Measurements from ENCODE around the gene IL4.

IL4 gene

DNA sequence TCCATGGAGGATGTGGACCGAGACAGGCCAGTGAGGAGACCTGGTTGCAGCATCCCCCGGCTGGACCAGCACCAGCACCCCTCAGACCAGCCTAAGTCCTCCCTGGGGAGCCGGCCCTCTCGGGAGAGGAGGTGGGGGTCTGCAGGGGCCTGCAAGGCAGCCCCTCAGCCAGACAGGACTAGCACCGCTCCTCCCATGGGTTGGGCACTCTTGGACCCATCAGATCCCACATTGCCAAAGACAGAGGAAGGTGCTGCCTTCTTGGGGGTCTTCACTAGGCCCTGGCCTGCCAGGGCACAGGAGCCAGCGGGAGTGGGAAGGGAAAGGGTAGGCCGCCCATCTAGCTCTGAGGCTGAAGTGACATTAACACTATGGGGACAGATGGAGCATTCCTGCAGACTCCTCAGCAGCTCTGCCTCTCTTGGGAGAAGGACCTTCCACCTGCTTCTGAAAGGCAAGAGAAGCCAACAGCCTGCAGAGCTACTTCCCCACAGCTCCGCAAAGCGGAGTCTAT lies 9.0 kb upstream of the IL4 start:
- no peaks in the 10 kb centered on the region for H3K9me3 Mint-ChIP-seq
- peaks cover 49% of the 10 kb centered on the region for H3K4me1 Mint-ChIP-seq (ENCODE audit: low read depth)
- no peak overlapping the region for H3K4me3 Mint-ChIP-seq
- no peaks in the 10 kb centered on the region for H3K36me3 Mint-ChIP-seq (ENCODE audit: low read depth)
- H3K27ac Mint-ChIP-seq, result peak overlapping the region; percentile 14
- H3K27me3 Mint-ChIP-seq, result no peaks in the 10 kb centered on the region

DNA sequence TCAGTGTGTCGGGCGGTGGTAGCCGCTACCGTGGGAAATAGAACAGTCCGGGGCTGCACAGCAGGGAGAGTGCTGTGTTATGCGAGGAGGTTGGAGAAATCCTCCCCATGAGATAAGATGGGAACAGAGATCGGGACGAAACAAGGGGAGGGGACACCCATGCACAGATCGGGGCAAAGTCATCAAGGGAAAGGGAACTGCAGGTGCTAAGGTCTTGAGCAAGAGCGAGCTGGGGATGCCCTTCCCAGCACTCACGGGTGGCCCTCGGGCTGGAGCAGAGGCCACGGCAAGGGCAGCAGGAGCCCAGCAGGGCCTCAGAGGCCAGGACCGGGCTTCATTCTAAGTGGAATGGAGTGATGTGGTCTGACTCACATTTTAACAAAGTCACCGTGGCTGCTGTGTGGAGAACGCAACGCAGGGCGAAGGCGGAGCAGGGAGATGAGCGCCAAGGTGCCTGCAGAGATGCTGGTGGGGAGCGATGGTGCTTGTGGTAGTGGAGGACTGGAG lies 8.2 kb upstream of the IL4 start:
- Mint-ChIP-seq H3K4me1 (ENCODE audit: low read depth) (peaks cover 40% of the 10 kb centered on the region), H3K9me3 (no peaks in the 10 kb centered on the region), H3K36me3 (ENCODE audit: low read depth) (no peaks in the 10 kb centered on the region), H3K4me3 (no peak overlapping the region), H3K27me3 (no peaks in the 10 kb centered on the region), H3K27ac (no peak overlapping the region)

DNA sequence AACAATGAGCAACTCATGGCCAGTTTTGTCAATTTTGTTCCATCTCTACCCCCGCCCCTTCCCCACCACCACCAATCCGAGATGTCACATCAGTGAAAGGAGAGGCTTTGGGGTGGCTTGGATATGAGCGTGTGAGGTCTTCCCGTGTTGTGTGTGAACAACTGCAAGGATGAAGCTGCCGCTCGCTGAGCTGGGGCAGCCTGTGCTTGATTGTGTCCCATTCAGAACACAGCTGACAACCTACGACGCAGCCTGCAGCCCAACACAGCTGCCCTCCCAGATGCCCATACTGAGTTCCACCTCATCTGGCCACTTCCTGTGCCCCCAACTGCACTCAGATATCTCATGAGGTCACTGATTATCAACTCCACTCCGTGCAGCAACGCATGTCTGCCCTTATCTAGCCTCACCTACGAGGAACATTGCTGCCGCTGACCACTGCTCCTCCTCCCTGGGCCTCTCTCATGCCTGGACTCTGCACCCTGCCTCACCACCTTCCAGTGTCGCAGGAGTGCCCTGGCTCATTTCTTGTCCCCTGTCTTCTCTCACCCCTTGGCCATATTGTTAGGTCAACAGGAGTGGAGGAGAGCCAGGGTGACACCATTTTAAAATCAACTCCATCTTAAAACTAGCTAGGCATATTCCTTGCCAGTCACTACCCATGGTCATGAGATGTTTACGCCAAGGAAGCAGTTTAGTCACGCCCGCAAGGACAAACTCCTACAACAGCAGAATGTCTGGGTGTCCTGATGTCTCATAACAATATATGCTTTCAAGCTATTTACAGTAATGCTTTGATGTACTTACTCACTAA lies 7.3 kb upstream of the IL4 start:
- Mint-ChIP-seq H3K4me1 (ENCODE audit: low read depth) (peaks cover 32% of the 10 kb centered on the region), H3K36me3 (ENCODE audit: low read depth) (no peaks in the 10 kb centered on the region), H3K27ac (no peak overlapping the region), H3K4me3 (no peak overlapping the region), H3K9me3 (no peaks in the 10 kb centered on the region), H3K27me3 (no peaks in the 10 kb centered on the region)

DNA sequence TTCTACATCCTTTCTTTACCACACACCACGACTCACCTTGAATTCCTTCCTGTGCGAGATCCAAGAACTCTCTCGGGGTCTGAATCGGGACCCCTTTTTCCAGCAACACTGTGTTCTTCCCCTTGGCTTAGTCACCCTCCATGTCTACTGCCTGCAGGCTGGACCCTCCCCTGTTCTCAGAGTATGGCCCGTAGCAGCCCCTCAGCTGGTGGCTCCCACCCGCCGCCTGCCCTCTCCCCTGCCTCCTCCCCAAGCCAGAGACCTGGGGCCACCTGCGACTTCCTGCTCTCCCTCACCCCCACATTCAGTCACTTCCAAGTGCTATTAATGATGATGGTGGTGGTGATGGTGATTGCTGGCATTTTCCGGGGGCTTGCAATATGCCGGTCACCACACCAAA lies 6.5 kb upstream of the IL4 start:
- H3K4me1 Mint-ChIP-seq (ENCODE audit: low read depth), result peaks cover 24% of the 10 kb centered on the region
- no peaks in the 10 kb centered on the region for H3K27me3 Mint-ChIP-seq
- H3K9me3 Mint-ChIP-seq, result no peaks in the 10 kb centered on the region
- H3K27ac Mint-ChIP-seq, result no peak overlapping the region
- H3K36me3 Mint-ChIP-seq (ENCODE audit: low read depth), result no peaks in the 10 kb centered on the region
- H3K4me3 Mint-ChIP-seq, result no peak overlapping the region

DNA sequence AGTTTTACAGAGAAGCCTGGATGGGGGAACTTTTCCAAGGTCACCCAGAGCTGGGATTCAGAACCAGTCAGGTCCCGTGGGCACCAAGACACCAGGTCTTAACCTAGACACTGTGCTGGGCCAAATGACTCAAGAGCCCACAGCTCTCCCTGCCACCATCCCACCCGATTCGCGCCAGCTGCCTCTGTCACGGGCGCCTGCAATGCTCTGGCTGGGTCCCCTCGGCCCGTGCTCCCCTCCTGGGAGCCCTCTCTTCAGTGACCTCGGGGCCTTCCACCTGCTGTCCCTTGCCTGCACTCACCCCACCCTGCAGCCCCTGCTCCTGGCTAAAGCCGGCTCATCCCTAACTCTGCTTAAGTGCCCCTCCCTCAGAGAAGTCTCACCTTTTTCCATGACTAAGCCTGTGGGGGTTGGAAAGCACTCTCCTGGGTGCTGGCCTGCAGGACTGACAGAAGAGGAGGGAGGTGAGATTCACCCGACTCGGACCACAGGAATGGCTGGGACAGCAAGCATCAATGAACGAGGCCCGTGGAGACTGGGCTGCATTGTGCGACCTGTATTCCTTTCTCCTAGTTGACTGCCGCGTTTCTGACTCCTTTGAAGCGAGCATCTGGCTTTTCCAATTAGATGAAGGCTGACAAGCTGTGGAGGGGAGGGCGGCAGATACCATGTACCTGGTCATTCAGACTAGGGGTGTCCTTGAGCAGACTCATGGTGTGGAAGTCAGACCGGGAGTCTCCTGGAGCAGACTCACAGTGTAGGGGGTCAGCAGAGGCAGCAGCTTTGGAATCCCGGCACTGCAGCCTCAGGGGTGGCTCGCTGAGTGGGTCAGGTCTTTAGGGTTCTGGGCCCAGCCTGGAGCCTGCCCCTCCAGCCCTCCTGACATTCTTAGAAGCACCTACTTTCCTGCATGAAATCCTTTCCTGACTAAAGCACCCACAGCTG lies 5.8 kb upstream of the IL4 start:
- no peaks in the 10 kb centered on the region for H3K36me3 Mint-ChIP-seq (ENCODE audit: low read depth)

DNA sequence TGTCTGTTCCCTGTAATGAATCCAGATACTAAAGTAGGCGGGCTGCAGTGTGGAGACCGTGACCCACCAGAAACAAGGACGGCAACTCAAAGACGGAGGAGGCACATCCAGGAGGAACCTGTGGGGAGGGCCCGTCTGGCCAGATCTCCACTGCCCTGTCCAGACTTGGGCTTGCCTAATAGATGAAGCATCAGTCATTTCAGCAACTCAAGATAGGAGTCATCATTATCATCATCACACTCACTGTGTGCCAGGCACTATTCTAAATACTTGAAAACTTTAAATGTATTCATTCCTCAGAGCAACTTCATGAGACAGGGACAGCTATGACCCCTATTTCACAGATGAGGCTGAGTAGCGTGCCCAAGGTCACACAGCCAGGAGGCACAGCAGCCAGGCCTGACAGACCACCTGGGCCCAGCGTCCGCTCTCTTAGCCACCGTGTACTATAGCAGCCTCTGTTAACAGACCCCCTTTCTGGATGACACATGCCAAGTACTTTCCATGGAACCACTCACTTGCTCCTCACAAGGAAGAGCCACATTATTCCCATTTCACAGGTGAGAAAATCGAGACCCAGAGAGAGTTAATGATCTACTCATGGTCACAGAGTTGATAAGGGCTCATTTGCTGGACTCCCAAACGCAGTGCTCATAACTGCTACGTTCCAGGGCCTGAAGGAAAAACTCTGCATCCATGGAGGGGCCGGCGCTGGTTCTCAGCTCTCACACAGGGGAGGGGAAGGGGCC lies 4.9 kb upstream of the IL4 start:
- peaks cover 15% of the 10 kb centered on the region for H3K4me1 Mint-ChIP-seq (ENCODE audit: low read depth)
- no peaks in the 10 kb centered on the region for H3K9me3 Mint-ChIP-seq
- no peak overlapping the region for H3K4me3 Mint-ChIP-seq
- H3K36me3 Mint-ChIP-seq (ENCODE audit: low read depth), result no peaks in the 10 kb centered on the region
- no peak overlapping the region for H3K27ac Mint-ChIP-seq
- H3K27me3 Mint-ChIP-seq, result no peaks in the 10 kb centered on the region

More for the DNA sequence above, 5.8 kb upstream of the IL4 start:
- Mint-ChIP-seq H3K27ac (no peak overlapping the region), H3K4me1 (ENCODE audit: low read depth) (peaks cover 16% of the 10 kb centered on the region), H3K27me3 (no peaks in the 10 kb centered on the region), H3K9me3 (no peaks in the 10 kb centered on the region), H3K4me3 (no peak overlapping the region)

DNA sequence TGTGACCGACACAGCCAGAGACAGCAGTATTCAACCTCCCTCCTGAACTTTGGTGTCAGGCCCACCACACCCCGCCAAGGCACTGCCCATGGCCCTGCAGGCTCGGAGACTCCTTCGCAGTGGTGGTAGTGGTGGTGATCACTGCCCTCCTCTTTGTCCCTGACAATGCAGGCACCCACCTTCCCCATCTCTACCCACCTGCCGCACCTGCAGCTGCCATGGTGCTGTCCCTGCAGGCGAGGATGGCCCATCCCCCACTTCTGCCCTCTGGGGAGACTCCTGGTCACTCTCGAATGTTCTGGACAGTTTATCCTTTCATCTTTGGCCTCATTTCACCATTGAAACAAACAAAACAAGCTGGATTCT lies 4.4 kb upstream of the IL4 start:
- Mint-ChIP-seq H3K9me3 (no peaks in the 10 kb centered on the region), H3K4me1 (ENCODE audit: low read depth) (peaks cover 15% of the 10 kb centered on the region), H3K27ac (no peak overlapping the region), H3K4me3 (no peak overlapping the region), H3K36me3 (ENCODE audit: low read depth) (no peaks in the 10 kb centered on the region), H3K27me3 (no peaks in the 10 kb centered on the region)

DNA sequence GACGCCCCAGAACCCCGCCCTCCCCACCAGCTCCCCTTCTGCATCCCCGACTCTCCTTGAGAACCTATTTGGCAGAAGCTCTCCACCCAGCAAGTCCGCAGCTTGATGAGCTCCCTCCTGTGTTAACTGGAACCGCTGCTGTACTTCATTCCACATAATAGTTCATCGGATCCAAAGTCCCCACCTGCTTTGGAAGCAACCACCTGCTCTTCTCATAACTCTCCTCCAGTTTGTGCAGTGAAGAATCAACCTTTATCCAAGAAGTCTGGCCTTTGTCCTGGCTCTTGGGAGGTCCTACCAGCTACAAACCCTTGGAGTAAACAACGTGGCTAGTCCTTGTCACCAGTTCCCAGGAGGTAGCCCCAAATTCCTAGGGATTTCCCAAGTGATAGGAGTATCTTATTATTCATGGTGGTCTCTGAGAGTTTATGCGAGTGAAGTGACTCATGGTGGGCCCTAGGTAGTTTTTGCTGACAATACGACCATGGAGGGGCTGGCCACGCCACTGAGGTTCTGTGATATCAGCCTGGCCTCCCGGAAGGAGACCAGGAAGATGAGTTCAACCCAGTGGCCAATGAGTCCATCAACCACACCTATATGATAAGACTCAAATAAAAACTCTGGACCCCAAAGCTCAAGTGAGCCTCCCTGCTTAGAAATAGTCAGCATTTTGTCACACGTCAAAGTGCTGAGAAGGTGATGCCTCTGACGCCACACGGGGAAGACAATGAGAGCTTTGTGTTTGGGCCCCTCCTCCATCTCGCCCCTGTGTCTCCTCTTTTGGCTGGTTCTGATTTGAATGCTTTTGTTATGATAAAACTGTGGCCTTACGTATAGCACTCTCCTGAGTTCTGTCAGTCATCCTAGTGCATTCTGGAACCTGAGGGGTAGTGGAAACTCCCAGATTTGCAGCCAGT lies 3.6 kb upstream of the IL4 start:
- Mint-ChIP-seq H3K4me3 (no peak overlapping the region), H3K27ac (no peak overlapping the region), H3K9me3 (no peaks in the 10 kb centered on the region), H3K27me3 (no peaks in the 10 kb centered on the region), H3K4me1 (ENCODE audit: low read depth) (peaks cover 18% of the 10 kb centered on the region), H3K36me3 (ENCODE audit: low read depth) (no peaks in the 10 kb centered on the region)

DNA sequence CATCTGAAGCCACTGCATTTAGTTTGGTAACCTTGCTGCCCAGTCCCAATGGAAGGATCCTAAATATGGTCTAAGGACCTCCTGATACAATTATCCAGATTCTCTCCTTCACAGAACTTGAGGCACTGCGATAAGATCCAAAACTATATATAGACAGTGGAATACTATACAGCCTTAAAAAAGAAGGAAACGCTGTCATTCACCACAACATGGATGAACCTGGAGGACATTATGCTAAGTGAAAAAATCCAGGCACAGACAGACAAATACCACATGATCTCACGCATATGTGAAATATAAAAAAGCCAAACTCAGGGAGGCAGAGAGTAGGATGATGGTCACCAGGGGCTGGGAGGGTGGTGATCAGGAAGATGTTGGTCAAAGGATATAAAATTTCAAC lies 2.8 kb upstream of the IL4 start:
- Mint-ChIP-seq H3K9me3 (no peaks in the 10 kb centered on the region), H3K27ac (no peak overlapping the region), H3K4me1 (ENCODE audit: low read depth) (peaks cover 23% of the 10 kb centered on the region), H3K27me3 (no peaks in the 10 kb centered on the region), H3K4me3 (no peak overlapping the region), H3K36me3 (ENCODE audit: low read depth) (no peaks in the 10 kb centered on the region)

DNA sequence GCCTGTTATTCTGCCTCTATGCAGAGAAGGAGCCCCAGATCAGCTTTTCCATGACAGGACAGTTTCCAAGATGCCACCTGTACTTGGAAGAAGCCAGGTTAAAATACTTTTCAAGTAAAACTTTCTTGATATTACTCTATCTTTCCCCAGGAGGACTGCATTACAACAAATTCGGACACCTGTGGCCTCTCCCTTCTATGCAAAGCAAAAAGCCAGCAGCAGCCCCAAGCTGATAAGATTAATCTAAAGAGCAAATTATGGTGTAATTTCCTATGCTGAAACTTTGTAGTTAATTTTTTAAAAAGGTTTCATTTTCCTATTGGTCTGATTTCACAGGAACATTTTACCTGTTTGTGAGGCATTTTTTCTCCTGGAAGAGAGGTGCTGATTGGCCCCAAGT lies 301 bp upstream of the IL4 start:
- H3K36me3 Mint-ChIP-seq (ENCODE audit: low read depth), result no peaks in the 10 kb centered on the region

DNA sequence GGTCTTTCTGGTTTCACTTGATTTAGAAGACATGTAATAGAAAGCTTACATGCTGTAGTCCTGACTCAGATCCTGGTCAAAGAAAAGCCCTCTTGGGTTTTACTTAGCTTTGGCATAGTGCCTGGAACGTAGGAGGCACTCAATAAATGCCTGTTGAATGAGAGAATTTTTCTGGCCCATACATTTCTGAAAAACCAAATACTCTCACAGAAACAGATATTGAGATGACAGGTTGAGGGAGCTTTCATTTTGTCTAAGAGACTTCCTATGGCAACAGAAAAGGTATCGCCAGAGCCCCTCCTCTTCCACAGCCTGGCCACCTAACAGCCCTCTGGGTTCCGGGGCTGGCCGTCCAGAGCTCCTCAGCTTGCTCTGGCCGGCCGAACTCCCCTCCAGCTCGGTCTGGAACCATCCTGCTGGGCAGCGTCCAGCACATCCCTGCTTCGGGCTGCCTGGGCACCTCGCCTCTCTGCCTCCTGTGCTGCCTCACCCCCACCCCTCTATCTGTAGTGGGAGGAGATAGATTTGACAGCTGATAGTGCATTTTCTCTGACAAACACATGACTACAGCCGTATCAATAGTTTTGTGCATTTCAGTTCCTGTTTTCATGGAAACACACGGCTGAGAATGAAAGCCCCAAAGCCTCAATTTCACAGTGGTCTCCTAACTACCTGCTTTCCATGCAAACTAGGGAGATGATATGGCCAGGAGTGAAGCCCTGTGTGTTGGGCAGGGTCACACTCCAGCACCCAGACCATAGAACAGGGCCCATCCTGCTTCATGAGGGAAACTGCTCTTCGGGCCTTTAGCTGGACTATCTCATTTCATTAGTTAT lies 1.1 kb downstream of the IL4 start:
- no peaks in the 10 kb centered on the region for H3K36me3 Mint-ChIP-seq (ENCODE audit: low read depth)
- no peaks in the 10 kb centered on the region for H3K27me3 Mint-ChIP-seq
- H3K4me1 Mint-ChIP-seq (ENCODE audit: low read depth), result peaks cover 23% of the 10 kb centered on the region
- H3K4me3 Mint-ChIP-seq, result peak overlapping the region; percentile 7
- peak overlapping the region; percentile 13 for H3K27ac Mint-ChIP-seq
- no peaks in the 10 kb centered on the region for H3K9me3 Mint-ChIP-seq

More for the DNA sequence above, 301 bp upstream of the IL4 start:
- Mint-ChIP-seq H3K4me3 (no peak overlapping the region), H3K9me3 (no peaks in the 10 kb centered on the region), H3K27me3 (no peaks in the 10 kb centered on the region), H3K4me1 (ENCODE audit: low read depth) (peaks cover 23% of the 10 kb centered on the region), H3K27ac (no peak overlapping the region)

DNA sequence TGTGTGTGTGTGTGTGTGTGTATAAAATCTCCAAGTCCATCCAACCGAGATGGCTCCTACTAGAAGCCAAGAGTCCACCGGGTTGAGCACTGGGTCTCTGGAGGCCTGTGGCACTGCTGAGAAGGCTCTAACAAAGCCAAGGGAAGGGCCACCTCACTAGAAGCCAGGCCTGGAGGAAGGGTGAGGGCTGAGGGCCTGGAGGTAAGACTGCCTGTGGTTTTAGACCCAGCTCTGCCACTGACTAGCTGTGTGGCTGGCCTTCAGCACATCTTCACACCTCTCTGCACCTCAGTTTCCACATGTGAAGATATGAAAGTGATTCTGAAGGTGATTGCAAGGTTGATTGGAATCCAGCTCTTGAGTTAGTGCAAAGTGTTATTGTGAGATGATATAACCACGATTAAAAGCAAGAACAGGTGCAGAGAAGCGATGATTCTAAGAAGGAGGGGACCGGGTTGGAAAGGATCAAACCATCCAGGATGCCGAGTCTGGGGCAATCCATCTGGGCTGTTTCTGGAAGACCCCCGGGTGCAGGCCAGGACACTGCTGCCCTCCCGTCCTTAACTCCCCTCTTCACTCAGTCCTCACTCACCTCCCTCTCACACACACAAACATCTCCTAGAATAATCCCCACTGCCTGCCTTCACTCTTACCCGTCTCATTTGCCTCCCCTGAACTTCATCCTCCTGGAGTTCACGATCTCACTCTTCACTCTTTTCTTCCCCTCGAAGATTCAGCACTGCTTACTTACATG lies 2.3 kb downstream of the IL4 start:
- H3K27ac Mint-ChIP-seq, result no peak overlapping the region

More for the DNA sequence above, 2.3 kb downstream of the IL4 start:
- H3K4me3 Mint-ChIP-seq, result no peak overlapping the region
- no peaks in the 10 kb centered on the region for H3K27me3 Mint-ChIP-seq
- H3K36me3 Mint-ChIP-seq (ENCODE audit: low read depth), result no peaks in the 10 kb centered on the region
- H3K9me3 Mint-ChIP-seq, result no peaks in the 10 kb centered on the region
- H3K4me1 Mint-ChIP-seq (ENCODE audit: low read depth), result peaks cover 23% of the 10 kb centered on the region

Measured in stimulated activated naive CD8-positive, alpha-beta T cell treated with anti-CD3 and anti-CD28 coated beads, Interleukin-15, Interleukin-2, amounts not matched to agents 100 ng/mL and 50 ng/mL, for 24 hours (primary cell).